ENCODE results near the gene ZNF502. TPM values are rescaled to one million over a fixed set of nuclear protein-coding genes. Genes with fewer than 3 reads are reported as not detected.

The ZNF502 gene
- total and polyA plus RNA-seq, 2 of the 13 experiments (the other 11 are each of a cell fraction or from before 2014, with no cell fraction given) = not detected

- peak; percentile 91 for TF ChIP-seq ZHX2 (IDR thresholded peaks at IDR 0.05; ENCODE audit: low read depth)
- no peak for TF ChIP-seq ZHX2 (CRISPR knock-in tag; IDR thresholded peaks at IDR 0.05; ENCODE audit: borderline replicate concordance)
- peak; percentile 61 for TF ChIP-seq PHF21A (CRISPR knock-in tag; IDR thresholded peaks at IDR 0.05)
- peak; percentile 93 for TF ChIP-seq ZNF274 (CRISPR knock-in tag; IDR thresholded peaks at IDR 0.05)
- TF ChIP-seq AFF4 (CRISPR knock-in tag; IDR thresholded peaks at IDR 0.05) = 0 out of 2 replicates have a peak, but pooled peaks have one; percentile 73
- peak; percentile 51; the same call in 1 of the 2 replicates for TF ChIP-seq ZNF441 (CRISPR knock-in tag; IDR thresholded peaks at IDR 0.05; ENCODE audit: borderline replicate concordance)
- no peak for TF ChIP-seq ZNF562 (CRISPR knock-in tag; IDR thresholded peaks at IDR 0.05; ENCODE audit: borderline replicate concordance)
- peak in 1 of 2 experiments; percentile 18; a peak in 1 of 4 replicates for TF ChIP-seq REST (IDR thresholded peaks at IDR 0.05; ENCODE audit: borderline replicate concordance in 1 of 2, low read depth in 1 of 2, low read length in 2 of 2)
- TF ChIP-seq GABPA (IDR thresholded peaks at IDR 0.05; ENCODE audit: low read depth, low read length) = peak; percentile 66
- peak; percentile 92 for TF ChIP-seq GABPA (CRISPR knock-in tag; IDR thresholded peaks at IDR 0.05; ENCODE audit: low read depth)
- TF ChIP-seq GFI1 (CRISPR knock-in tag; IDR thresholded peaks at IDR 0.05; ENCODE audit: borderline replicate concordance) = no peak
These were observed 17.0 kb downstream of the ZNF502 start, which contains the start of gene ZNF501 (continued) for GRCh38 chr3:44729384-44729910.

Measured in HepG2 (cell line).